Prostate gland (tissue), 2 donors: ENCODE measurements around the gene CHRNA9. TPM values are rescaled to one million over a fixed set of nuclear protein-coding genes. Genes with fewer than 3 reads are reported as not detected.
"Not testable (repeated sequence)": the region's sequence is repeated elsewhere in the genome, so short reads cannot be mapped to it uniquely, and the experiment has no call there.

Experiments
- DNase-seq: peaks from one replicate; pipeline ENCODE4 v3.0.0-alpha.2; 2019; ENCODE audit warnings: low spot score
- H3K27ac ChIP-seq, 2 donors: fragments of 200-600 bp; sonication (generic); 2 replicates each; pipeline ENCODE4 v1.5.1; 2017 to 2019
- H3K27me3 ChIP-seq: fragments of 200-600 bp; sonication (generic); replicated peaks from 2 replicates; pipeline ENCODE4 v1.5.1; 2019; ENCODE audit not compliant: insufficient read depth
- H3K36me3 ChIP-seq, 2 donors: fragments of 200-600 bp; sonication (generic); 1 replicate in 1 of 2; 2 replicates in 1 of 2; pipeline versions ENCODE4 v1.5.1 to v1.8.1; 2017 to 2019
- H3K4me1 ChIP-seq: fragments of 200-600 bp; sonication (generic); replicated peaks from 2 replicates; pipeline ENCODE4 v1.5.1; 2019
- H3K4me3 ChIP-seq, 2 donors: fragments of 200-600 bp; sonication (generic); 2 replicates each; pipeline ENCODE4 v1.5.1; 2017 to 2019
- H3K9me3 ChIP-seq: fragments of 200-600 bp; sonication (generic); 2 replicates; pipeline ENCODE4 v1.5.1; 2017
- POLR2A ChIP-seq: fragments of 450-650 bp; IDR thresholded peaks from one replicate; pipeline ENCODE4 v1.6.1; 2016; ENCODE audit warnings: antibody characterized with exemption, mild to moderate bottlenecking
- POLR2AphosphoS5 ChIP-seq: sonication (generic); formaldehyde crosslinking; IDR thresholded peaks from one replicate; pipeline ENCODE4 v1.6.1; 2017; ENCODE audit warnings: antibody characterized with exemption
- WGBS: methylation state at CpG from one replicate; pipeline ENCODE4 v1.1.5; 2018; 5-methylcytosine and 5-hydroxymethylcytosine counted together
- intact Hi-C: fragments of 100-400 bp; cut with DNase I; formaldehyde crosslinking; loops from one replicate; pipeline ENCODE4 v1.14.2; 2022
- total RNA-seq, 2 donors: library from RNA; depleted of rRNA; stranded (reverse); fragments of >200 nt; gene quantifications; one replicate each; pipeline ENCODE4 v1.1.0, GENCODE V29; 2016
- TF ChIP-seq, protein P1 (sequence below), 4 experiments: fragments of 200-600 bp in 2 of 4; fragments of 450-650 bp in 2 of 4; sonication (generic) in 2 of 4; IDR thresholded peaks; 1 replicate in 3 of 4; 2 replicates in 1 of 4; pipeline ENCODE4 v1.5.1; 2016 to 2019; ENCODE audit warnings: antibody characterized with exemption in 4 of 4, mild to moderate bottlenecking in 2 of 4, moderate library complexity in 2 of 4

CHRNA9 gene
- total RNA-seq, 2 donors from 2014 or later, result not detected

DNA sequence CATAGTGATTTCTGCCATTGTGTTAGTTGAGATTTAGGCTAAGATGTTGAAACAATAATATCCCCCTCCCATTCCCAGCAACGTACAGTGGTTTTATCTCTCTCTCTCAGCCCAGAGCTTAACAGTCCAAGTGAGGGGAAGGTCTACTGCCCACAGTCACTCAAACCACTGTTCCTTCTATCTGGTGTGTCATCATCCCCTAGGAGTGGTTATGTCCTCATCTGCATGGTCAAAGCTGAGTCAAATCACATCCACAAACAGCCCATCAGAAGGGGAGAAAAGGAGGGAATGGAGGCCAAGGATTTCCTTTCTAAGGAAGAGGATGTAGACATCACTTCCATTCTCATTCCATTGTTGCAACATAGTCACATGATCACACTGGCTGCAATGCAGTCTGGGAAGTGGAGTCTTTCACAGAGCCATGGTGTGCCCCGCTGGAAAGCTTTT lies 42.8 kb upstream of the CHRNA9 start:
- Histone ChIP-seq H3K4me1 (no peaks in the 10 kb centered on the region), H3K4me3 (no peak overlapping the region), H3K27me3 (no peaks in the 10 kb centered on the region), H3K36me3 (no peaks in the 10 kb centered on the region), H3K9me3 (no peaks in the 10 kb centered on the region), H3K27ac (no peak overlapping the region)
- DNase-seq, result no peak
- WGBS, result 72% methylated on average over 2 of the region's 2 CpGs
- intact Hi-C loops, result no loop called here
- TF ChIP-seq, protein P1, sequence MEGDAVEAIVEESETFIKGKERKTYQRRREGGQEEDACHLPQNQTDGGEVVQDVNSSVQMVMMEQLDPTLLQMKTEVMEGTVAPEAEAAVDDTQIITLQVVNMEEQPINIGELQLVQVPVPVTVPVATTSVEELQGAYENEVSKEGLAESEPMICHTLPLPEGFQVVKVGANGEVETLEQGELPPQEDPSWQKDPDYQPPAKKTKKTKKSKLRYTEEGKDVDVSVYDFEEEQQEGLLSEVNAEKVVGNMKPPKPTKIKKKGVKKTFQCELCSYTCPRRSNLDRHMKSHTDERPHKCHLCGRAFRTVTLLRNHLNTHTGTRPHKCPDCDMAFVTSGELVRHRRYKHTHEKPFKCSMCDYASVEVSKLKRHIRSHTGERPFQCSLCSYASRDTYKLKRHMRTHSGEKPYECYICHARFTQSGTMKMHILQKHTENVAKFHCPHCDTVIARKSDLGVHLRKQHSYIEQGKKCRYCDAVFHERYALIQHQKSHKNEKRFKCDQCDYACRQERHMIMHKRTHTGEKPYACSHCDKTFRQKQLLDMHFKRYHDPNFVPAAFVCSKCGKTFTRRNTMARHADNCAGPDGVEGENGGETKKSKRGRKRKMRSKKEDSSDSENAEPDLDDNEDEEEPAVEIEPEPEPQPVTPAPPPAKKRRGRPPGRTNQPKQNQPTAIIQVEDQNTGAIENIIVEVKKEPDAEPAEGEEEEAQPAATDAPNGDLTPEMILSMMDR (IDR thresholded peaks at IDR 0.05), result no peak
- no peak for TF ChIP-seq POLR2A
- no peak for TF ChIP-seq POLR2AphosphoS5

DNA sequence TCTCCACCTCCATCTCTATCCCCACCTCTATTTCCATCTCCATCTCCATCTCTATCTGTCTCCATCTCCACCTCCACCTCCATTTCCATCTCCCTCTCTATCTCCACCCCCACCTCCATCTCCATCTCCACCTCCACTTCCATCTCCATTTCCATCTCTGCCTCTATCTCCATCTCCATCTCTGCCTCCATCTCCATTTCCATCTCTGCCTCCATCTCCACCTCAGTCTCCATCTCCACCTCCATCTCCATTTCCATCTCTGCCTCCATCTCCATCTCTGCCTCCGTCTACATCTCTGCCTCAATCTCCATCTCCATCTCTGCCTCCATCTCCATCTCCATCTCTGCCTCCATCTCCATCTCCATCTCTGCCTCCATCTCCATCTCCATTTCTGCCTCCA lies 40.8 kb upstream of the CHRNA9 start:
- TF ChIP-seq, protein P1 (IDR thresholded peaks at IDR 0.05), result no peak
- TF ChIP-seq POLR2A (no peak), POLR2AphosphoS5 (no peak)
- Histone ChIP-seq H3K4me1 (no peaks in the 10 kb centered on the region), H3K4me3 (no peak overlapping the region), H3K27ac (no peak overlapping the region), H3K9me3 (no peaks in the 10 kb centered on the region), H3K36me3 (no peaks in the 10 kb centered on the region), H3K27me3 (no peaks in the 10 kb centered on the region)
- DNase-seq, result no peak
- intact Hi-C loops, result no loop called here
- WGBS, result 91% methylated on average over 1 of the region's 1 CpG

DNA sequence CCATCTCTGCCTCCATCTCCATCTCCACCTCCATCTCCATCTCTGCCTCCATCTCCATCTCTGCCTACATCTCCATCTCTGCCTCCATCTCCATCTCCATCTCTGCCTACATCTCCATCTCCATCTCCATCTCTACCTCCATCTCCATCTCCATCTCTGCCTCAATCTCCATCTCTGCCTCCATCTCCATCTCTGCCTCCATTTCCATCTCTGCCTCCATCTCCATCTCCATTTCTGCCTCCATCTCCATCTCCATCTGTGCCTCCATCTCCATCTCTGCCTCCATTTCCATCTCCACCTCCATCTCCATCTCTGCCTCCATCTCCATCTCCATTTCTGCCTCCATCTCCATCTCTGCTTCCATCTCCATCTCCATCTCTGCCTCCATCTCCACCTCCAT lies 40.1 kb upstream of the CHRNA9 start:
- H3K4me1 ChIP-seq, H3K36me3 ChIP-seq, H3K27me3 ChIP-seq, DNase-seq, H3K27ac ChIP-seq, intact Hi-C loops, H3K4me3 ChIP-seq, H3K9me3 ChIP-seq: not testable (repeated sequence)

DNA sequence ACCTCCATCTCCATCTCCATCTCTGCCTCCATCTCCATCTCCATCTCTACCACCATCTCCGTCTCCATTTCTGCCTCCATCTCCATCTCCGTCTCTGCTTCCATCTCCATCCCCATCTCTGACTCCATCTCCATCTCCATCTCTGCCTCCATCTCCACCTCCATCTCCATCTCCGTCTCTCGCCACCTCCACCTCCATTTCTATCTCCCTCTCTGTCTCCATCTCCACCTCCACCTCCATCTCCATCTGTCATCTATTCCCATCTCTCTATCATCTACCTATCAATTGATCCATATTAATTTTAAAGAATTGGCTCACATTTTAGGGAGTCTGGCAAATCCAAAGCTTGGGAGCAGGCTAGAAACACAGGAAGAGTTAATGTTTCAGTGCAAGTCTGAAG lies 39.6 kb upstream of the CHRNA9 start:
- no peak for TF ChIP-seq POLR2A
- TF ChIP-seq, protein P1 (IDR thresholded peaks at IDR 0.05), result no peak
- TF ChIP-seq POLR2AphosphoS5, result no peak
- no peaks in the 10 kb centered on the region for H3K36me3 ChIP-seq
- H3K9me3 ChIP-seq, result no peaks in the 10 kb centered on the region
- no peak for DNase-seq
- no peak overlapping the region for H3K4me3 ChIP-seq
- H3K27ac ChIP-seq, result no peak overlapping the region
- intact Hi-C loops, result no loop called here
- H3K4me1 ChIP-seq, result no peaks in the 10 kb centered on the region
- no peaks in the 10 kb centered on the region for H3K27me3 ChIP-seq
- 92% methylated on average over 4 of the region's 4 CpGs for WGBS

DNA sequence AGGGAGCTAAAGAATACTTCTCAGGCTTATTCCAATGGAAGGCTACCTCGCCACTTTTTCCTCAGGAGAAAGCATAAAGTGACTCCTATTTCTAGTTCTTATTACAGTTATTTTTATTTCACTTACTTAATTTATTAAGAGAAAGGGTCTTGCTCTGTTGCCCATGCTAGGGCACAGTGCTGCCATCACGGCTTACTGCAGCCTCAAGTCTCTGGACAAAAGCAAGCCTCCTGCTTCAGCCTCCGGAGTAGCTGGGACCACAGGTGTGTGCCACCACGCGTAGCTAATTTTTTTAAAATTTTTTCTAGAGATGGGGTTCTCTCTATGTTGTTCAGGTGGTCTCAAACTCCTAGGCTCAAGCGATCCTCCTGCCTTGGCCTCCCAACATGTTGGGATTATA lies 36.0 kb upstream of the CHRNA9 start:
- Histone ChIP-seq H3K4me1 (no peaks in the 10 kb centered on the region), H3K9me3 (no peaks in the 10 kb centered on the region), H3K27me3 (no peaks in the 10 kb centered on the region), H3K36me3 (no peaks in the 10 kb centered on the region), H3K27ac (no peak overlapping the region), H3K4me3 (no peak overlapping the region)
- TF ChIP-seq POLR2A (no peak), POLR2AphosphoS5 (no peak)
- TF ChIP-seq, protein P1 (IDR thresholded peaks at IDR 0.05), result no peak
- WGBS, result 96% methylated on average over 6 of the region's 6 CpGs
- DNase-seq, result no peak
- intact Hi-C loops, result no loop called here
